Activated CD8-positive, alpha-beta T cell treated with anti-CD3 and anti-CD28 coated beads, Interleukin-2, amount 10 ng/mL, durations not matched to agents 7 days and 5 days (primary cell): Measurements from ENCODE around the gene PADI2. TPM values are rescaled to one million over a fixed set of nuclear protein-coding genes. Genes with fewer than 3 reads are reported as not detected.

ENCODE experiments used
- ATAC-seq: fragments of 150-1000 bp; cut with Tn5 transposase; one replicate; pipeline ENCODE4 v1.10.0; 2021; ENCODE audit warnings: moderate library complexity
- CTCF ChIA-PET: fragments of 350-600 bp; sonication (Branson Sonifier 250); formaldehyde crosslinking; loops from one replicate; lab custom pipeline; 2021; ENCODE audit warnings: antibody characterized with exemption; lab: Charles Lee
- POLR2A ChIA-PET: fragments of 350-600 bp; sonication (Branson Sonifier 250); formaldehyde crosslinking; loops from one replicate; lab custom pipeline; 2021; ENCODE audit warnings: antibody characterized with exemption; lab: Charles Lee
- DNase-seq: peaks from one replicate; pipeline ENCODE4 v3.0.0-alpha.2; 2020
- H3K27ac Mint-ChIP-seq: one replicate; pipeline ENCODE4 v1.8.0; 2021; ENCODE audit warnings: mild to moderate bottlenecking, mixed read lengths
- H3K27me3 Mint-ChIP-seq: one replicate; pipeline ENCODE4 v1.8.0; 2021; ENCODE audit warnings: low read depth, mixed read lengths
- H3K36me3 Mint-ChIP-seq: one replicate; pipeline ENCODE4 v1.8.0; 2021; ENCODE audit warnings: low read depth, mixed read lengths
- H3K4me1 Mint-ChIP-seq: one replicate; pipeline ENCODE4 v1.8.0; 2021; ENCODE audit warnings: low read depth, mixed read lengths
- H3K4me3 Mint-ChIP-seq: one replicate; pipeline ENCODE4 v1.8.0; 2021; ENCODE audit warnings: mild to moderate bottlenecking, mixed read lengths
- H3K9me3 Mint-ChIP-seq: one replicate; pipeline ENCODE4 v1.8.0; 2022; ENCODE audit warnings: mixed read lengths; ENCODE audit not compliant: insufficient read depth
- total RNA-seq, 2 experiments: library from RNA; stranded (reverse); gene quantifications; one replicate each; pipeline ENCODE4 v1.2.3, GENCODE V29; 2021

Gene PADI2
- total RNA-seq, 2 experiments from 2014 or later, result not detected

GRCh38 chr1:17136145-17136544 is 16.9 kb upstream of the PADI2 start:
- DNase-seq, result no peak
- Mint-ChIP-seq H3K36me3 (no peaks in the 10 kb centered on the region), H3K27ac (no peak overlapping the region), H3K9me3 (no peaks in the 10 kb centered on the region), H3K4me3 (no peak overlapping the region), H3K27me3 (peaks cover 15% of the 10 kb centered on the region), H3K4me1 (no peaks in the 10 kb centered on the region)
- ChIA-PET POLR2A (no interaction called here), CTCF (interaction anchor here (1.7 kb wide), 1 partner anchor 11 kb away, joined by 6 read pairs; no protein-coding TSS in a partner anchor)
- ATAC-seq, result no peak

DNA sequence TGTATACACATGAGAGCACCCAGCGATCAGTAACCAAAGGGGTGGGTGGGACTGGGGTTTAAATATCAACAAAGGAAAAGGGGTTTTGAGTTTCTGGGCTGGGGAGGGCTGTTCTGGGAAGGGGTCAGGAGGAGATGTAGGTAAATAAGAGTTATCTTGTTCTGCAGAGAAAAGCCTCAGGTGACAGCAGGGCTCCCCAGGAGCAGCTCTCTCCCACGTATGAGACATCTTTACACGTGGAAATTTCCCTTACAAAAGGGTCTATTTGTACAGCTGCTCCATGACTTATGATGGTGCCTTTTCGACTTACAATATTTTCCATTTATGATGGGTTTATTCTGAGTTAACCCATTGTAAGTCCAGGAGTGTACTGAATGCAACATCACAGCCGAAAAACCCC is 16.3 kb upstream of the PADI2 start:
- Mint-ChIP-seq H3K27ac (no peak overlapping the region), H3K4me3 (no peak overlapping the region), H3K27me3 (peaks cover 15% of the 10 kb centered on the region), H3K9me3 (no peaks in the 10 kb centered on the region), H3K36me3 (no peaks in the 10 kb centered on the region), H3K4me1 (no peaks in the 10 kb centered on the region)
- CTCF ChIA-PET, result interaction anchor here (1.7 kb wide), 1 partner anchor 10 kb away, joined by 6 read pairs; no protein-coding TSS in a partner anchor
- DNase-seq (no peak), ATAC-seq (no peak)
- POLR2A ChIA-PET, result no interaction called here

GRCh38 chr1:17134724-17135123 is 15.5 kb upstream of the PADI2 start:
- Mint-ChIP-seq H3K9me3 (no peaks in the 10 kb centered on the region), H3K4me3 (no peak overlapping the region), H3K36me3 (no peaks in the 10 kb centered on the region), H3K4me1 (no peaks in the 10 kb centered on the region), H3K27ac (no peak overlapping the region), H3K27me3 (peaks cover 15% of the 10 kb centered on the region)
- ATAC-seq, result no peak
- no peak for DNase-seq
- ChIA-PET CTCF (interaction anchor here (1.7 kb wide), 1 partner anchor 10 kb away, joined by 6 read pairs; no protein-coding TSS in a partner anchor), POLR2A (no interaction called here)

DNA sequence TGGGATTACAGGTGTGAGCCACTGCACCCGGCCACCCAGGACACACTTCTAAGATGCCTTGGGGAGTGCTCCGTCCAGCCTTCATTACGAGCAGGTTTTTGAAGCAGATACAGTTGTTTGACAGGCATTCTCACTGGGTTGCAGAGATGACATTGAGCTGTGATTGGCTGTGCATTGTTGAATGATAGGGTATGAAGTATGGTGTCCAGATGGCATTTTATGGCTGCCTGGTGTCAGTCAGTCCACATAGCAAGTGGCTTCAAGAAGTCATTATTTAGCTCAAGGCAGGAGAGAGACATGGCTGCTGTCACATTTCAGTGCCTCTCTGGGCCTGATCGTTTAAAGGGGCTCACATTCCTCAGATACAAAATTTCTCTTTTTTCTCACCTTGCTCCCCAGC is 14.8 kb upstream of the PADI2 start:
- Mint-ChIP-seq H3K9me3 (no peaks in the 10 kb centered on the region), H3K27ac (no peak overlapping the region), H3K27me3 (peaks cover 15% of the 10 kb centered on the region), H3K4me3 (no peak overlapping the region), H3K36me3 (no peaks in the 10 kb centered on the region), H3K4me1 (no peaks in the 10 kb centered on the region)
- DNase-seq, result no peak
- POLR2A ChIA-PET, result no interaction called here
- ATAC-seq, result no peak
- CTCF ChIA-PET, result no interaction called here

DNA sequence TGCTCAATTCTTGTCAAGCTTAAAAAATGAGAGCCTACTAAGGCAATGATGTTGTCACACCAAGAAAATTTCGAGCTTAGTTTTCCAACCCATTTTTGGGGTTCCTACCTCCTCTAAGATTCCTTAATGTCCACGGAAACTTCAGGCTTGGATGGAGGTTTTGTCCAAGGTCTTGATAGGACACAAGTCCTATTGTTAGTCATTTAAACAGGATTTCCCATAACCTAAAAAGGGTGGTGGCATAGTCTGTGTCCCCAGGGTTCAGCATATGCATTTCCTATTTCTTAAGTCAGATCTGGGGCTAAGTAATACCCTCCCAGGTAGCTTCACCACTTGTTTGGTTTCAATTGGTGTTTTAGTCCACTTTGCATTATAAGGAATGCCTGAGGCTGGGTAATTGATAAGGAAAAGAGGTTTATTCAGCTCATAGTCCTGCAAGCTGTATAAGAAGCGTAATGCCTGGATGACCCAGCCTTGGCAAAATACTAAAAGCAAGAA is 10.9 kb upstream of the PADI2 start:
- H3K4me1 Mint-ChIP-seq, result peaks cover 1% of the 10 kb centered on the region

GRCh38 chr1:17128361-17128760 is 9.1 kb upstream of the PADI2 start:
- POLR2A ChIA-PET, result no interaction called here
- Mint-ChIP-seq H3K4me1 (peaks cover 1% of the 10 kb centered on the region), H3K9me3 (no peaks in the 10 kb centered on the region), H3K27ac (no peak overlapping the region), H3K4me3 (no peak overlapping the region), H3K27me3 (peaks cover 14% of the 10 kb centered on the region), H3K36me3 (no peaks in the 10 kb centered on the region)
- CTCF ChIA-PET, result interaction anchor here (1.1 to 2.1 kb wide), 3 partner anchors 107 to 109 kb away, joined by 4 to 8 read pairs (median 4); no protein-coding TSS in a partner anchor
- ATAC-seq, result no peak
- no peak for DNase-seq

More for the DNA sequence above, 10.9 kb upstream of the PADI2 start:
- no peak for DNase-seq
- no peaks in the 10 kb centered on the region for H3K36me3 Mint-ChIP-seq
- H3K27me3 Mint-ChIP-seq, result peaks cover 11% of the 10 kb centered on the region
- H3K27ac Mint-ChIP-seq, result no peak overlapping the region
- no peaks in the 10 kb centered on the region for H3K9me3 Mint-ChIP-seq
- ChIA-PET CTCF (interaction anchor here (0.8 to 1.3 kb wide), 2 partner anchors 77 to 106 kb away, joined by 3 to 4 read pairs; no protein-coding TSS in a partner anchor), POLR2A (no interaction called here)
- no peak for ATAC-seq
- no peak overlapping the region for H3K4me3 Mint-ChIP-seq

DNA sequence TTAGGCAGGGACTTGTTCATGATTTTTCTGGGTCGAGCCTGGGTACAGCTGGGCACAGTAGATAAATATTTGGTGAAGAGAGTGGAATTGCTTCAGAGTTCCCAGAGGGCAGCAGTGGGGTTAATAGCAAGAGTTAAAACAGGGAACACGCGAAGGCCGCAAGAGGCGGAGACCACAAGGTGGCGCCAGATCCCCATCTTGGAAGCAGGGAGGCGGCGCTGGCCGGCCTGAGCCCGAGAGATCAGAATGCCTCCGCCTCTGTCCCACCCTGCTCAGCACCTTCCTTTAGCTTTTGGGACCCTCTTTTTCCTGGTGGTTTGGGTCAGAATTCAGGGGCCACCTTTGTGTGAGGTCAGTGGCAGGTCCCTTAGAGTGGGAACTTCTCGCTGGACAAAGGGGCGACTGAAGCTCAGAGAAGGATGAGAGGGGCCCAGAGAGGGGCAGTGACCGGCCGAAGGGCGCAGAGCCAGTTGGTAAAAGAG is 6.5 kb upstream of the PADI2 start:
- DNase-seq (peak; percentile 86), ATAC-seq (peak; percentile 87)
- H3K27me3 Mint-ChIP-seq, result peaks cover 10% of the 10 kb centered on the region
- no peaks in the 10 kb centered on the region for H3K36me3 Mint-ChIP-seq
- no peaks in the 10 kb centered on the region for H3K9me3 Mint-ChIP-seq
- CTCF ChIA-PET, result interaction anchor here (0.6 to 5.8 kb wide), 14 partner anchors 10 to 149 kb away, joined by 3 to 80 read pairs (median 4); no protein-coding TSS in a partner anchor
- peaks cover 1% of the 10 kb centered on the region for H3K4me1 Mint-ChIP-seq
- H3K4me3 Mint-ChIP-seq, result no peak overlapping the region
- POLR2A ChIA-PET, result no interaction called here
- no peak overlapping the region for H3K27ac Mint-ChIP-seq

DNA sequence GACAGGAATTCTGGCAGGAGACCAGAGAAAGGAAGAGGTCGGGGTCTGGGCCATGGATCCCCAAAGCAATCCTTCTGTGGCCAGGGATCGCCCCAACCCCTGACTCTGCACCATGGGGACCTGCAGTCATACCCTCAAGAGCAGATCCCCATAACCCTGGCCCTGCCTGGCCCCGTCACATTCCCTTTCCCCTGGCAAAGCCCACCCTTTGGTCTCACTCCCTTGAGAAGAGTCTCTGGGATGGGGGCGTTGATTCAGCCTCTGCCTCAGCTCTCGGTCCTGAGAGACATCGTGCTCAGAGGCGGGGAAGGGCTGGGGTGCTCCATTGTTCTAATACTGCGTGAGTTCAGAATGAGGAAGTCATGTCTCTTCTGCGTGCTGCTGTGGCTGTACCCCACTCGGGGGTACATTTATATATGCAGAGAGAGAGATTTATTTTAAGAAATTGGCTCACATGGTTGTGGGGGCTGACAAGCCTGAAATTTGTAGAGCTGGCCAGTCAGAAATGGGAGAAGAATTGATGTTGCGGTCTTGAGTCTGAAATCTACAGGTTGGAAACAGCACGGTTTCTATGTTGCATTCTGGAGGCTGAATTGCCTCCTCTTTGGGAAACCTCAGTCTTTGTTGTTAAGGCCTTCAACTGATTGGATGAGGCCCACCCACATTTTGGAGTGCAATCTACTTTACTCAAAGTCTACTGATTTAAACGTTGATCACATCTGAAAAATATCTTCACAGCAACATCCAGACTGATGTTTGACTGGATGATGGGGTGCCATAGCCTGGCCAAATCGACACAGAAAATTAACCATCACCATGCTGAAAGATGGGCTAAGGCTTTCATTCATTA is 4.2 kb upstream of the PADI2 start:
- Mint-ChIP-seq H3K36me3 (no peaks in the 10 kb centered on the region), H3K27ac (no peak overlapping the region), H3K27me3 (peaks cover 28% of the 10 kb centered on the region), H3K4me3 (no peak overlapping the region), H3K9me3 (no peaks in the 10 kb centered on the region), H3K4me1 (peaks cover 6% of the 10 kb centered on the region)
- no peak for ATAC-seq
- ChIA-PET POLR2A (no interaction called here), CTCF (interaction anchor here (5.8 kb wide), 1 partner anchor 113 kb away, joined by 80 read pairs; no protein-coding TSS in a partner anchor)
- no peak for DNase-seq

DNA sequence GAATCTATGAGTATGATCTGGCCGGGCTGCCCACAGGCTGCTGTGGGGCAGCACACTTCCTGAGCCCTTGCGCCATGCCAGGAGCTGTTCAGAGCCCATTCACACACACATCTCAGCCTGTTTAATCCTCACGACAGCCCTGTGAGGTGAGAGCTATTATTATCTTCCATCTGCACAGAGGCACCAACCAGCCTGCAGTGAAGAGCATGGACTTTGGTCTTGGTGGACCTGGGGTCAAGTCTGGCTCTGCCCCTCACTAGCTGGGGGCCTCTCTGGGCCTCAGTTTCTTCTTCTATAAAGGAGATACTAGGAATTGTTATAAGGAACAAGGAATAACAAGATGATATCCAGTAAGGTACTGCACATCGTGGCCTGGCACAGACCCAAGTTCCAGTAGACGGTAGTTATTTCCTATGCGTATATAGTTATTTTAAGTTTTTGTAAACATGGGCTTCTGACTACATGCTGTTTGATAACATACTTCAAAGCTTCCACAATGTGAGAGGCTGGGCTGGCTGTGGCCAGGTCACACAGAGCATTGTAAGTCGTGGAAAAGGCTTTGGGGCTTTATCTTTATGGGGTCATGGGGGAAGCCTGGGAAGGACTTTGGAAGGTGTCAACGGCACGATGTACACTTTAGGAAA is 3.4 kb upstream of the PADI2 start:
- DNase-seq (no peak), ATAC-seq (no peak)
- Mint-ChIP-seq H3K4me3 (no peak overlapping the region), H3K4me1 (peaks cover 10% of the 10 kb centered on the region), H3K9me3 (no peaks in the 10 kb centered on the region), H3K27me3 (peaks cover 34% of the 10 kb centered on the region), H3K36me3 (no peaks in the 10 kb centered on the region), H3K27ac (no peak overlapping the region)
- CTCF ChIA-PET, result interaction anchor here (1.3 to 5.8 kb wide), 2 partner anchors 10 to 114 kb away, joined by 3 to 80 read pairs; no protein-coding TSS in a partner anchor
- POLR2A ChIA-PET, result interaction anchor here (0.7 kb wide), 1 partner anchor 105 kb away, joined by 3 read pairs; no protein-coding TSS in a partner anchor

GRCh38 chr1:17121881-17122280 is 2.6 kb upstream of the PADI2 start:
- H3K9me3 Mint-ChIP-seq, result no peaks in the 10 kb centered on the region
- H3K36me3 Mint-ChIP-seq, result no peaks in the 10 kb centered on the region
- DNase-seq (no peak), ATAC-seq (no peak)
- POLR2A ChIA-PET, result no interaction called here
- peaks cover 33% of the 10 kb centered on the region for H3K27me3 Mint-ChIP-seq
- no peak overlapping the region for H3K4me3 Mint-ChIP-seq
- H3K4me1 Mint-ChIP-seq, result peaks cover 10% of the 10 kb centered on the region
- H3K27ac Mint-ChIP-seq, result no peak overlapping the region
- CTCF ChIA-PET, result interaction anchor here (1.0 to 5.8 kb wide), 3 partner anchors 10 to 114 kb away, joined by 3 to 80 read pairs (median 3); no protein-coding TSS in a partner anchor
